Lower leg skin (tissue), 4 donors: Measurements from ENCODE around the gene KAZN. TPM values are rescaled to one million over a fixed set of nuclear protein-coding genes. Genes with fewer than 3 reads are reported as not detected.

Experiments used
- DNase-seq, 2 donors: peaks; one replicate each; pipeline ENCODE4 v3.0.0-alpha.2; 2019; ENCODE audit warnings: low spot score in 2 of 2
- H3K4me3 ChIP-seq: fragments of 200-600 bp; sonication (generic); 2 replicates; pipeline ENCODE4 v1.5.1; 2017; ENCODE audit warnings: mild to moderate bottlenecking, low read depth; ENCODE audit not compliant: poor library complexity, severe bottlenecking
- POLR2A ChIP-seq, 2 donors: fragments of 450-650 bp; IDR thresholded peaks; one replicate each; pipeline ENCODE4 v1.6.1; 2016 to 2017; ENCODE audit warnings: antibody characterized with exemption in 2 of 2, mild to moderate bottlenecking in 1 of 2, moderate library complexity in 1 of 2
- WGBS, 2 donors: methylation state at CpG; one replicate each; pipeline ENCODE4 v1.1.5; 2018; 5-methylcytosine and 5-hydroxymethylcytosine counted together
- intact Hi-C: fragments of 100-400 bp; cut with DNase I; formaldehyde crosslinking; loops from one replicate; pipeline ENCODE4 v1.15.0; 2023; ENCODE audit warnings: low total_unique reads
- total RNA-seq, 4 donors: library from RNA; depleted of rRNA; stranded (reverse); fragments of >200 nt; gene quantifications; one replicate each; pipeline ENCODE4 v1.1.0, GENCODE V29; 2016
- TF ChIP-seq, protein P1 (sequence below), 3 donors: fragments of 450-650 bp; IDR thresholded peaks; one replicate each; pipeline ENCODE4 v1.5.1; 2016; ENCODE audit warnings: antibody characterized with exemption in 3 of 3, mild to moderate bottlenecking in 3 of 3, moderate library complexity in 2 of 3

KAZN gene
- total RNA-seq, 4 donors from 2014 or later: 21.4 to 36.0 (median 28.4) TPM

GRCh38 chr1:14607295-14607694 lies 8.8 kb downstream of the KAZN start:
- intact Hi-C loops: no loop called here
- TF ChIP-seq POLR2A (IDR thresholded peaks at IDR 0.05): no peak
- TF ChIP-seq, protein P1, sequence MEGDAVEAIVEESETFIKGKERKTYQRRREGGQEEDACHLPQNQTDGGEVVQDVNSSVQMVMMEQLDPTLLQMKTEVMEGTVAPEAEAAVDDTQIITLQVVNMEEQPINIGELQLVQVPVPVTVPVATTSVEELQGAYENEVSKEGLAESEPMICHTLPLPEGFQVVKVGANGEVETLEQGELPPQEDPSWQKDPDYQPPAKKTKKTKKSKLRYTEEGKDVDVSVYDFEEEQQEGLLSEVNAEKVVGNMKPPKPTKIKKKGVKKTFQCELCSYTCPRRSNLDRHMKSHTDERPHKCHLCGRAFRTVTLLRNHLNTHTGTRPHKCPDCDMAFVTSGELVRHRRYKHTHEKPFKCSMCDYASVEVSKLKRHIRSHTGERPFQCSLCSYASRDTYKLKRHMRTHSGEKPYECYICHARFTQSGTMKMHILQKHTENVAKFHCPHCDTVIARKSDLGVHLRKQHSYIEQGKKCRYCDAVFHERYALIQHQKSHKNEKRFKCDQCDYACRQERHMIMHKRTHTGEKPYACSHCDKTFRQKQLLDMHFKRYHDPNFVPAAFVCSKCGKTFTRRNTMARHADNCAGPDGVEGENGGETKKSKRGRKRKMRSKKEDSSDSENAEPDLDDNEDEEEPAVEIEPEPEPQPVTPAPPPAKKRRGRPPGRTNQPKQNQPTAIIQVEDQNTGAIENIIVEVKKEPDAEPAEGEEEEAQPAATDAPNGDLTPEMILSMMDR (IDR thresholded peaks at IDR 0.05): no peak
- 74 to 81% methylated on average over 5 of the region's 5 CpGs for WGBS, 2 donors
- no peak overlapping the region for H3K4me3 ChIP-seq
- no peak for DNase-seq

DNA sequence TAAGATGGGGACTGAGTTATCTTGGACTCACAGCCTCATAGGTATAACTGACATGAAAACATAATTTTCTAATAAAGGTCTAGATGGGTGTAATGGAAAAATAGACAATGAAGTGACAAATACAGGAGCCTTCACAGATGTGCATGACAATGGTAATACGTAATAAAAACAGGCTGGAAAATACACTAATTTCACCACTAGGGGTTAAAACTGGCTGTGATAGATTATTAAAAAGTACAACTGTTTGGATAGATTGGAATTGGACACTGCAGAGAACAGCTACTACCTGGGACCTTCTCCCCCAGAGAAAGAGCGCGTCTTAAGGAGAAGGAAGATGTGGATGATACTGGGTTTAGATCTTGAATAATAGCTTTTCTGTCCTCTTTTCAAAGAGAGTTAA lies 9.8 kb downstream of the KAZN start:
- WGBS, 2 donors: 96% methylated on average over 3 of the region's 3 CpGs
- TF ChIP-seq POLR2A (IDR thresholded peaks at IDR 0.05): no peak
- TF ChIP-seq, protein P1 (IDR thresholded peaks at IDR 0.05): no peak
- no peak overlapping the region for H3K4me3 ChIP-seq
- no peak for DNase-seq
- intact Hi-C loops: no loop called here

- intact Hi-C loops: no loop called here
- DNase-seq: no peak
- no peak overlapping the region for H3K4me3 ChIP-seq
- 82 to 91% methylated on average over 4 of the region's 4 CpGs for WGBS, 2 donors
- no peak for TF ChIP-seq POLR2A (IDR thresholded peaks at IDR 0.05)
- TF ChIP-seq, protein P1 (IDR thresholded peaks at IDR 0.05): no peak
Observed at GRCh38 chr1:14610761-14611160, 12.3 kb downstream of the KAZN start.

DNA sequence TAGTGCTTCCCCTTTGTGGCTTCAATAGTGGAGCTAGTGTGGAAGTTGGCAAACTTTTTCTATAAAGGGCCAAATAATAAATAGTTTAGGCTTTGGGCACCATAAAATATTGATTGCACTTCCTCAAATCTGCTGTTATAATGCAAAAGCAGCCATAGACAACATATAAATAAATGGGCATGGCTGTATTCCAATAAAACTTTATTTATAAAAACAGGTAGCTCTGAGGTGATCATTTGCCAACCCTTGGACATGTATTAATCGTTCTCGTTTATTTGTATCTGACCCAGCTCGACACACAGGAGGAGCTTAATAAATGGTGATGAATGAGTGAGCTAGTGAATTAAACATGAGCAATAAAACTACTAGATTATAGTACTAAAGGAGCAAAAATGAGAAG lies 13.3 kb downstream of the KAZN start:
- no peak for TF ChIP-seq POLR2A (IDR thresholded peaks at IDR 0.05)
- TF ChIP-seq, protein P1 (IDR thresholded peaks at IDR 0.05): no peak
- intact Hi-C loops: no loop called here

DNA sequence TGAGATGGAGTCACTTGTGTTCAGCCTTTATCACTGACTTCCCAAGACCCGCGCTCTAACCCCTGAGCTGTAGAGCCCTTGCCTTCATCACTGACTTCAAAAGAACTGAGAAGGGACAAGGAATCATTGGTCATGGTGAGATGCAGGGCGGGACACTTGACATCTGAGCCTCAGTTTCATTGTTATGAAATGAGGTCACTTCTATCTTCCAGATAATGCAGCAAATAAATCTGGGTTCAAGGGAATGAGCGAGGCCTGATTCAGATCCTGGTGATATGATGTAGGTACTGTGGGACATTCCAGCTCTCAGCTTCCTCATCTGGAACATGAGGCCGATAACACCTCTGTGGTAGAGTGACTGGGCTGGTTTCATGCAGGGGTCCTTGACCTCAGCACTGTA lies 13.8 kb downstream of the KAZN start:
- DNase-seq: no peak
- intact Hi-C loops: no loop called here
- no peak for TF ChIP-seq POLR2A (IDR thresholded peaks at IDR 0.05)
- TF ChIP-seq, protein P1 (IDR thresholded peaks at IDR 0.05): no peak
- WGBS, 2 donors: 98% methylated on average over 5 of the region's 5 CpGs
- no peak overlapping the region for H3K4me3 ChIP-seq

More for the DNA sequence above, 13.3 kb downstream of the KAZN start:
- 88 to 93% methylated on average over 3 of the region's 3 CpGs for WGBS, 2 donors
- no peak for DNase-seq
- no peak overlapping the region for H3K4me3 ChIP-seq

GRCh38 chr1:14613926-14614325 lies 15.4 kb downstream of the KAZN start:
- intact Hi-C loops: no loop called here
- no peak overlapping the region for H3K4me3 ChIP-seq
- WGBS, 2 donors: 54 to 63% methylated on average over 3 of the region's 3 CpGs
- TF ChIP-seq, protein P1 (IDR thresholded peaks at IDR 0.05): no peak
- no peak for TF ChIP-seq POLR2A (IDR thresholded peaks at IDR 0.05)
- DNase-seq: no peak
